HG03196 (cell line): ENCODE results near the gene LRRC46.

Experiments
- ATAC-seq: cut with Tn5 transposase; IDR thresholded peaks from one replicate; pipeline ENCODE4 v1.9.1; 2021; ENCODE audit not compliant: unreplicated experiment

Gene LRRC46

GRCh38 chr17:47850692-47851573 is 19.5 kb downstream of the LRRC46 start, which contains the start of gene SP6:
Gene SP6 (minus strand): TSS chr17:47851163. CDS start chr17:47848429, 2,734 bp downstream.
- ATAC-seq = no peak

GRCh38 chr17:47851764-47852112 is 20.3 kb downstream of the LRRC46 start:
- ATAC-seq = no peak

- ATAC-seq = no peak
Measured at GRCh38 chr17:47852113-47852949, 20.9 kb downstream of the LRRC46 start.

- ATAC-seq = no peak
Measured at GRCh38 chr17:47853616-47854015, 22.1 kb downstream of the LRRC46 start.

GRCh38 chr17:47855737-47856136 is 24.3 kb downstream of the LRRC46 start:
- no peak for ATAC-seq

GRCh38 chr17:47856830-47857229 is 25.4 kb downstream of the LRRC46 start:
- no peak for ATAC-seq

GRCh38 chr17:47857551-47858455 is 26.3 kb downstream of the LRRC46 start:
- no peak for ATAC-seq

GRCh38 chr17:47860386-47860785 is 28.9 kb downstream of the LRRC46 start:
- ATAC-seq = no peak

- no peak for ATAC-seq
Measured at GRCh38 chr17:47862621-47863440, 31.4 kb downstream of the LRRC46 start.

- no peak for ATAC-seq
Measured at GRCh38 chr17:47864791-47865216, 33.3 kb downstream of the LRRC46 start.

GRCh38 chr17:47866941-47867340 is 35.5 kb downstream of the LRRC46 start:
- ATAC-seq = no peak

- no peak for ATAC-seq
Measured at GRCh38 chr17:47867813-47868533, 36.5 kb downstream of the LRRC46 start.

GRCh38 chr17:47869114-47869513 is 37.6 kb downstream of the LRRC46 start:
- no peak for ATAC-seq

- ATAC-seq = no peak
Measured at GRCh38 chr17:47870056-47870455, 38.6 kb downstream of the LRRC46 start.

GRCh38 chr17:47871048-47871447 is 39.6 kb downstream of the LRRC46 start:
- no peak for ATAC-seq

GRCh38 chr17:47872019-47872650 is 40.7 kb downstream of the LRRC46 start:
- no peak for ATAC-seq

GRCh38 chr17:47872651-47873161 is 41.2 kb downstream of the LRRC46 start:
- no peak for ATAC-seq

- no peak for ATAC-seq
Measured at GRCh38 chr17:47873200-47874090, 42.0 kb downstream of the LRRC46 start.
